ENCODE results near the gene CCDC120.

CCDC120 gene

DNA sequence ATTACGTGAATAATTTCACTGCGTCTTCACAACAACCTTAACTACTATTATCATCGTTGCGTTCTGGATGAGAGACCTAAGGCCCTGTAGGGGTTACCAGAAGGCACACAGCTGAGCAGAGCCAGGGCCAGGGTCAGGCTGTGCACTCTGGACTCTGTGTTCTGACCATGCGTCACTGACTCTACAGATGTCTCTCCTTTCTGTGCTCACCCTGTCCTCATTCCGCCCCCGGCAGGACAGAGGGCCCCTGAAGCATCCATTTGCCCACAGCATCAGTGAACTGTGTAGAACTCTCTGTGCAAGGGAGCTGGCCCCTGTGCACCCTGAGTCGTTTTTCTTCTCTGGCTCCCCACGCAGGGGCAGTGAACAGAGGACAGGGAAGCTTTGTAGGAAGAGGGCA is 43.4 kb downstream of the CCDC120 start:
- no peak for DNase-seq

DNA sequence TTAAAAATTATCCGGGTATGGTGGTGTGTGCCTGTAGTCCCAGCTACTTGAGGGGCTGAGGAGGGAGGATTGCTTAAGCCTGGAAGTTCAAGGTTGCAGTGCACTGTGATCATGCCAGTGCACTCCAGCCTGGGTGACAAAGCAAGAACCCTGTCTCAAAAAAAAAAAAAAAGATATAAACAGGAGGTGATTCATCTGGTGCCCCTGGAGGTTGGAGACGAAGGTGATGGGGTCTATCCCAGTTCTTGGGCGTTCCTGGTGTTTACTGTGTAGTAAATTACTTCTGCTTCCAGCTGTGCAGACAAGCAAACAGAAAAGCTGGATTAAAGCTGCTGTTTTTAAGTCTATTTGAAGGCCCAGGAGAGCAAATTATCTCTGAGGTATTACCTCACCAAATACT is 44.8 kb downstream of the CCDC120 start:
- no peak for DNase-seq

DNA sequence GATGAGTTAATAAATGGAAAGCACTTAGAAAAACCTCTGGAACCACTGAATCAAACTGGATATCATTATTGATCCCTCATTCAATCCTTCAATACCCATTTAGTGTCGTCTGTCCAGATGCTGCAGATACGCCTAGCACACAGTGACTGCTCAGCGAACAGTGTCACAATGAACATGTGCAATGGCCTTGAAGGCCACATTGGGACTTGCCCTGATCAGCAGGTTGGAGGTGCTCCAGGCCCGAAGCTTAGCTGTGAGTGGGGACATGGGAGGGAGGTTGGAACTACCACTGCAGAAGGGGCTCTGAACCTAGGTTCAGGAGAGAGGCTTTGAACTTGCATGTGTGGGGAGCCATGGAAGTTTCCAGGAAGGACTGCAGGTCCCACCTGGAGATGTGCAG is 47.5 kb downstream of the CCDC120 start:
- DNase-seq = no peak

DNA sequence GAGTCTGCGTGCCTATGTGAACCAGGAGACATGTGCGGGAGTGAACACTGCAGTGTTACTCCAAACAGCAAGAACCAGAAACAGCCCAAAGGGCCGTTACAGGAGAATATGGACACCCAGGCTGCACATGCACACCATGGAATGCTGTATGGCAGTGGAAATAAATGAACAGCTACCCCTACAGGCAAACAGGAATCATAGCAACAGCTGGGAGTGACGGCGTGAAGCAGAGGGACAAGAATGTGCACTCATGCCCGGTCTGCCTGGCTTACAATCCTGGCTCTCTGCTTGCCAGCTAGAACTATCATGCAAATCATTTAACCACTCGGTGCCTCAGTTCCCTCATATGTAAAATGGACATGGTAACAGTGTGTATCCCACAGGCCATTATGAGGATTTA is 48.1 kb downstream of the CCDC120 start:
- peak; percentile 21 for DNase-seq

DNA sequence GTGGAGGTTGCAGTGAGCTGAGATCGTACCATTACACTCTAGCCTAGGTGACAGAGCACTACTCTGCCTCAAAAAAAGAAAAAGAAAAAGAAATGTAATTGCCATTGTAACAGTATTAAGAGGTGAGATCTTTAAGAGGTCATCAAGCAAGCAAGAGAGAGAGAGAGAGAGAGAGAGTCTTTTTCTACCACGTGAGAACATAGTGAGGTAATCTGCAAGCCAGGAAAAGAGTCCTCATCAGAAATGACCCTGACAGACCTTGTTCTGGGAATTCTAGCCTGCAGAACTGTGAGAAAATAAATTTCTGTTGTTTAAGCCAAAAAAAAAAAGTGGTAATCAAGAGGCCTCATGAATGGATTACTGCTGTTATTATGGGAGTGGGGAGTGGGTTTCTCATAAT is 49.8 kb downstream of the CCDC120 start:
- no peak for DNase-seq

DNA sequence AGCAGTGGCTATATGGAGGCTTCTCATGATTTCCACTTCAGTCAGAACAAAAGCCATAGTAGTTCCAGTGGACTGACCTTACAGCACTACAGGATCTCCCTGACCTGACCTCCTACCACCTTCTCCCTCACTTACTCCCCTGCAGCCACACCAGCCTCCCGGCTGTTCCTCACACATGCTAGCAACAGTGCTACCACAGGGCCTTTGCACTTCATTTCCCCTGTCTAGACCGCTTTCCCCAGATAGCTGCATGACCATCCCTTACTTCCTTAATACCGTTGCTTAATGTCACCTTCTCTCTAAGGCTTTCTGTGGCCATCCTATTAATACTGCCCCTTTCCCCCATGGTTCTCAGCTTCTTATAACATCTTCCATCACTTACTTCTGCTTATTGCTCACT is 51.6 kb downstream of the CCDC120 start:
- no peak for DNase-seq

DNA sequence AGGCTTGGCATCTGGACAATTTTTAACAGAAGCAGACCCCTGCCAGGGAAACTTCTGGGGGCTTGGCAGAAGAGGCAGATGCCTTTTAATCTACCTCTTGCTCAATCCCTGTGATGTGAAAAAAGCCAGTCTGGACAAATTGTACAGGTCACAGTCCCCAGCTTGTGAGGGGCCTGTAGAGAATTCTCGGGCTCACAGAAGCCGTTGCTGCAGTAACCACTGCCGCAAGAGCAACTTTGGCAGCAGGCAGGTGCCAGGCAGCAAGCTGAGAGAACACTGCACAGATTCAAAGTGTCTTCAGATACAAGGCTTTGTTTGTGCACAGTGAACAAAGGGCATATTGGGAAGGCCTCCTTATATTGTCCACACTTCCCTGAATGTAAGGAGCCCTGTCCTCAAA is 53.0 kb downstream of the CCDC120 start:
- no peak for DNase-seq

DNA sequence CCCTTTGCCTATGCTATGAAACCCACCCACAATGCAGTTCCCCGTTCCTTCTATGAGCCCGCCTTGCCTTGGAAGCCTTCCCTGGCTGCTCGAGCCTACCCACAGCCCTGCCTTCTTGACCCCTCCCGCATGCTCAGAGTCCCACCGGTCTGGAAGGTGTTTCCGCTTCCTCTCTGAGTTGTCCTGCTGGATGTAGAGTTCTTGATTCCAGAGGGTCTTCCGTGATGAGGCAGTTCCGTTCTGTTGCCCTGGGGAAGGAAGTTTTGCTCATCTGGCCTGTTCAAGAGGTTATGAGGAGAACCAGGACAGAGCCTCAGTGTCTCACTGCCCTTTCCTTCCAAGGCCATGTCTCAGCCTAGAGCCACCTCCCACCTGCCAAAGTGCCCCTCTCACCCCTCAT is 57.3 kb downstream of the CCDC120 start:
- DNase-seq = no peak

DNA sequence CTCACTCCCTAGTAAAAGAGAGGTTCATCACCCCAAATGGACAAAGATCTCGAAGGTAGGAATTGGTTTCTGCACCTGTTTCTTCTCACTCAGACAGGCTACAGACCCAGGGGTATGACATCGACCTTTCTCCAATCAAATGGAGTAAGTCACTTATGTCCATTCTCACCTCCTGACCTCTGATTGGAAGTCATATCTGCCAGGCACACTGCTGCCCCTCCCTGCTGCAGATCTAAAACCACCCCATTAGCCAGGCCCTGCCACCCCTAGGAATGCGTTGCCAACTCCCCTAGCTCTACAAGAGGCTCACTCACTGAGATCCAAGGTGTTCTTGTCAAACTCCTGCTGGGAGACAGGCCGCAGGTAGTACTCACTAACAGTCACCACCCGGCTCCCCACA is 57.9 kb downstream of the CCDC120 start:
- DNase-seq = no peak

DNA sequence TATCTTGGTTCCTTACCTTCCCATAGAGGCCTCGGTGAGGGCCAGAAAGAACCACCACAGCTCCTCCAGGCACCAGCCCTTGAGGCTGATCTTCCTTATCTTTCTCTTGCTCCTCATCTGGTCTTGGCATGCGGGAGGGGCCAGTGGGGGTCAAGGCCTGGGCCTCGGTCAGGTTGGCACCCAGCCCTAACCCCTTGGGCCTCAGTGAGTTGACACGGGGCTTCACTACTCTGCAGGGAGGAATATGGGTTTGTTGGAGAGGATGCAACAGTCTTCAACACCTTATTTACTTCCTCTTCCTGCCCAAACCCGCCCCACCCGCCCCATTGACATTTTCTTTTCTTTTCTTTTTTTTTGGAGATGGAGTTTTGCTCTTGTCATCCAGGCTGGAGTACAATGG is 58.8 kb downstream of the CCDC120 start:
- no peak for DNase-seq
